Epithelial cell of proximal tubule (primary cell): Measurements from ENCODE around the gene OR2AE1. TPM values are rescaled to one million over a fixed set of nuclear protein-coding genes. Genes with fewer than 3 reads are reported as not detected.
A peak's percentile ranks its signal among the peaks of the same experiment; 100 is the strongest.

Source experiments
- DNase-seq: peaks from one replicate; pipeline ENCODE4 v3.0.0-alpha.2; 2011; ENCODE audit warnings: low read depth
- H3K4me3 ChIP-seq: 2 replicates; pipeline ENCODE4 v1.5.1; 2011; ENCODE audit warnings: low read depth, mild to moderate bottlenecking, low read length
- total RNA-seq: library from RNA; depleted of rRNA; stranded (reverse); fragments of >200 nt; gene quantifications from 2 replicates; pipeline ENCODE4 v1.2.3, GENCODE V29; 2015
- TF ChIP-seq, protein P1 (sequence below): conservative IDR thresholded peaks from 2 replicates; pipeline ENCODE4 v1.5.1; 2012; ENCODE audit warnings: low read depth, mild to moderate bottlenecking, low read length

Gene OR2AE1
- not detected in 2 replicates for total RNA-seq

- DNase-seq: no peak
- TF ChIP-seq, protein P1, sequence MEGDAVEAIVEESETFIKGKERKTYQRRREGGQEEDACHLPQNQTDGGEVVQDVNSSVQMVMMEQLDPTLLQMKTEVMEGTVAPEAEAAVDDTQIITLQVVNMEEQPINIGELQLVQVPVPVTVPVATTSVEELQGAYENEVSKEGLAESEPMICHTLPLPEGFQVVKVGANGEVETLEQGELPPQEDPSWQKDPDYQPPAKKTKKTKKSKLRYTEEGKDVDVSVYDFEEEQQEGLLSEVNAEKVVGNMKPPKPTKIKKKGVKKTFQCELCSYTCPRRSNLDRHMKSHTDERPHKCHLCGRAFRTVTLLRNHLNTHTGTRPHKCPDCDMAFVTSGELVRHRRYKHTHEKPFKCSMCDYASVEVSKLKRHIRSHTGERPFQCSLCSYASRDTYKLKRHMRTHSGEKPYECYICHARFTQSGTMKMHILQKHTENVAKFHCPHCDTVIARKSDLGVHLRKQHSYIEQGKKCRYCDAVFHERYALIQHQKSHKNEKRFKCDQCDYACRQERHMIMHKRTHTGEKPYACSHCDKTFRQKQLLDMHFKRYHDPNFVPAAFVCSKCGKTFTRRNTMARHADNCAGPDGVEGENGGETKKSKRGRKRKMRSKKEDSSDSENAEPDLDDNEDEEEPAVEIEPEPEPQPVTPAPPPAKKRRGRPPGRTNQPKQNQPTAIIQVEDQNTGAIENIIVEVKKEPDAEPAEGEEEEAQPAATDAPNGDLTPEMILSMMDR: no peak
- no peak within 1 kb of the TSS for H3K4me3 ChIP-seq
Measured at GRCh38 chr7:99876933-99877332, at the start of gene OR2AE1. OR2AE1 (minus strand) TSS chr7:99877033; CDS start chr7:99877033, 0 bp downstream.

GRCh38 chr7:99926321-99926720 is 49.5 kb upstream of the OR2AE1 start:
- no peak for DNase-seq
- TF ChIP-seq, protein P1: no peak
- no peak overlapping the region for H3K4me3 ChIP-seq

DNA sequence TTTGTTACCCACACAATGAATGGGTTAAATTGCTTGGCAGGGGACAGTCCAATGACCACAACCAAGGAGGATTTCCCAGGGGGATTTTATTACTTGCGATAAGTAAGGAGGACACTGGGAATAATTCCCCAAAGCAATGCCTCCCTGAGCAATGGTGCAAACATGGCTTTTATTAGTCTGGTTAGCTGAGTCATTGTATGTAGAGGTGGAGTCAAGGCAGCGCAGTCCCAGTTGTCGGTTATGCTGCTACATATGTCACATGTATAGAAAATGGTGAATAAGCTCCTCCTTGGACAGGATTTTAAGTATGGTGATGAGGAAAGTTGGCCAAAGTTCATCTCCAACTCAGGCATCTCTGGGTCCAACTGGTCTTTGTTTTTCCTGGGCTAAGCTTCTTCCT is 46.4 kb upstream of the OR2AE1 start:
- TF ChIP-seq, protein P1: no peak
- no peak overlapping the region for H3K4me3 ChIP-seq
- no peak for DNase-seq

DNA sequence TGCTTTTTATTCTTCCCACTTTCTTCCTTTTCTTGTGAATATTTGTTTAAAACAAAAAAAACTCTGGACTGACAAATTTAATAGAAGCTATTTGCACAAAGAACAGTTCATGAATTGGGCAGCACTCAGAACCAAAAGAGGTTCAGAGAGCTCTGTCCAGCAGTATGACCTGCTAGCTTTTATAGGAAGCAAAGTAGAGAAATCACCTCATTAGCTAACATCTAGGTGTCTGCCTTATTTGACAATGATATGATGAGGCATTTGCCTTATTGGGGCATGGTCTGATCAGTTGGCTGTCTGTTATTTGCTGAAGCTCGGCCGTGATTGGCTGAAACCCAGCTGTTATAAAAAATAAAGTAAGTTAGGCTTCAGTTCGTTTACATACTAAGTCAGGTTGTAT is 43.3 kb upstream of the OR2AE1 start:
- DNase-seq: no peak
- peak overlapping the region; percentile 71 for H3K4me3 ChIP-seq
- TF ChIP-seq, protein P1: no peak

GRCh38 chr7:99919814-99920112 is 42.9 kb upstream of the OR2AE1 start:
- TF ChIP-seq, protein P1: no peak
- DNase-seq: no peak
- H3K4me3 ChIP-seq: peak overlapping the region; percentile 71

- DNase-seq: peak; percentile 50
- TF ChIP-seq, protein P1: peak; percentile 29
- H3K4me3 ChIP-seq: peak within 1 kb of the TSS; percentile 71
Measured at GRCh38 chr7:99918959-99919813, 42.4 kb upstream of the OR2AE1 start, which contains the start of gene TRIM4. TRIM4 (minus strand) TSS chr7:99919530; CDS start chr7:99919401, 129 bp downstream.

DNA sequence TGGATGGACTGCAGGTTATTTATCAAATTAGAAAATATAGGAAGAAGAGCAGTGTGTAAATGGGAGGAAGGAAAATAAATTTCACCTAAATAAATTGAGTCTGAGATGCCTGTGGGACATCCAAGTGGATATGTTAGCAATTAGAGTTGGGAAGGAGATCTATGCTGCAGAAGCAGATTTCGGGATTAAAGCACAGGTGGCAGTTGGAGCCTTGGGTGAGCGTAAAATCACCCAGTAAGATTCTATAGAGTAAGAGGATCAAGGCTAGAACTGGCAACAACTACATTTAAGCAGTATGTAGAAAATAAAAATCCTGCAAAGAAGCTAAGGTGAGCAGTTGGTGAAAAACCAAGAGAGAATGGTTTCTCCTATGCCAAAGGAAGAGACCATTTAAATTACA is 34.1 kb upstream of the OR2AE1 start:
- H3K4me3 ChIP-seq: no peak overlapping the region
- DNase-seq: no peak
- TF ChIP-seq, protein P1: no peak
